Cerebellar cortex (tissue), 1 donor: Measurements from ENCODE around the gene HSBP1L1.

Source experiments
- DNase-seq: peaks from one replicate; pipeline ENCODE4 v3.0.0-alpha.2; 2015; ENCODE audit warnings: low spot score

Gene HSBP1L1

DNA sequence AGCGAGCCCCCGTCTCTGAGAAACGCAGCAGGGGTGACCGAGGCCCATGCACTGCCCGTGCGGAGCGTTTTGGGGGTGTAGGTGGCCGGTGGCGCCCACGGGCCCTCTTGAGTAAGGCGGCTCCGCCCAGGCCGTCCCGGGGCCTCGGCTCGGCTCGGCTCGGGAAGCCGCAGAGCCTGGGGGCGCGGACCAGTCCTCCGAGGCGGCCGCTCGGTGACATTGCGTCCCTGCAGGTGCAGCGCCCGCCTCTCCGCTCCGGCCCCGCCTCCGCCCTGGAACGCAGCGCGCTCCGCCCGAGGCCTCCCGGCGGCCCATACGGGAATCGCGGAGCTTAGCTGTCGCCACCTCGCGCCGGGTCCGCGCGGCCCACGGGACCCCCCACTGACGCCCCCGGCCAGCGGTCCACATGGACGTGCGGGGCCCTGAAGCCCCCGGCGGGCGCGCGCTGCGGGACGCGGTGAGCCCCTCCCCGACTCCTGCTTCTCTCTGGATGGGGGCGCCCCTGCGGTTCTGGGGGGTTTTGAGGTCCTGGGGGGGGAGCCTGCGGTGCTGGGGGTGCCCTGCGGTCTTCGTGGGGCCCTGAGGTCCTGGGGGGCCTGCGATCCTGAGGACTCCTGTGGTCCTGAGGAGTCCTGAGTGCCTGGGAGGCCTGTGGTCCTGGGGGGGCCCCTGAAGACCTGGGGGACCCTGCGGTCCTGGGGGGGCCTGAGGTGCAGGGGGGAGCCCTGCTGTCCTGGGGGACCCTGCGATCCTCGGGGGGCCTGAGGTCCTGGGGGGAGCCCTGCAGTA lies at the start of gene HSBP1L1:
TSS of gene HSBP1L1 (plus strand) at position 314 of the 789 bp plus-strand sequence. CDS start at position 407, 93 bp downstream.
- DNase-seq: peak; percentile 55

DNA sequence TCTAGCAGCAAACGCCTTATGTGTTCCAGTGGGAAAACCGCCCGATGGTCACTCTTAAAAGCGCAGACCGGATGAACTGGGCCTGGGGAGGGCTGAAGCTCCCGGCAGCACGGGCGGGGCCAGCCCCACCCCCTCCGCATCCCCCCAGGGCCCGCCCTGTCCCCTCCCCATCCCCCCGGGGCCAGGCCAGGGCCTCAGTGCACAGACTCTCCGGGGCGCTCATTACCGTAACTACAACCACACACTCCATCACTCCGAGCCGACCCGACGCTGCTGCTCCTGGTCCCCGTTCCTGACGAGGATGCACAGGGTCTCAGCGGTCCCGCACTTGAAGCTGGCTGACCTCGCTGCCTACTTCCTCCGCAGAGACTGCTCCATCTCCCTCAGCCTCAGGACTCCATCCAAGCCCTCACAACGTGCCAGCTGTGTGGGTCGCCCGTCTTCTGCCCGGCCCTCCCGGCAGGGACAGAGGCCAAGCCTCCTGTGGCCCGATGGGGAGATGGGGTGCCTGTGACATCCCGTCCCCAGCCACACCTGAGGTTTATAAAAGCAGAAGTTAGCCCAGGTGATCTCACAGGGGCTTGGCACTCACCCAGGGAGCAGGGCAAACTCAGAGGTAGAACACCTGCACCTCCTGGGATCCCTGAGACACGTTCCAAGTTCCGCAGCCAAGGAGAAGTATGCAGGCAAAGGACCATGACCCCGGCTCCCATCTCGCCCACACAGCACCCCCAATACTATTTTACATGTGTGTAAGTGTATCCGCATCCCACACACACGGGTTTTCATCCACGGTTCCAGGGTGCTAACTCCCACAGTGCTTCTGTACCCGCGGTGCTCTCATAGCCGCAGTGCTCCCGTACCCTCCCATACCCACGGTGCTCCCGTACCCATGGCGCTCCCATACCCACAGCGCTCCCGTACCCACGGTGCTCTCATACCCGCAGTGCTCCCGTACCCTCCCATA lies 49.0 kb upstream of the HSBP1L1 start:
- no peak for DNase-seq

DNA sequence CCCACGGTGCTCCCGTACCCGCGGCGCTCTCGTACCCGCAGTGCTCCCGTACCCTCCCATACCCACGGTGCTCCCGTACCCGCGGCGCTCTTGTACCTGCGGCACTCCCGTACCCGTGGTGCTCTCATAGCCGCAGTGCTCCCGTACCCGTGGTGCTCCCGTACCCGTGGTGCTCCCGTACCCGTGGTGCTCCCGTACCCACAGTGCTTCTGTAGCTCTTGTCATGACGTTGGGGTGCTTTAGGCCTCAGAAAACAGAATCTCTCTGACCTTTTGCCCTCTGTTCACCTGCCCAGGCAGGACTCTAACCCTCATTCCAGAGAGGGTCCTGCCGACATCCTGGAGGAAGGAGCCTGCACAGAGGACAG lies 48.3 kb upstream of the HSBP1L1 start:
- DNase-seq: no peak

DNA sequence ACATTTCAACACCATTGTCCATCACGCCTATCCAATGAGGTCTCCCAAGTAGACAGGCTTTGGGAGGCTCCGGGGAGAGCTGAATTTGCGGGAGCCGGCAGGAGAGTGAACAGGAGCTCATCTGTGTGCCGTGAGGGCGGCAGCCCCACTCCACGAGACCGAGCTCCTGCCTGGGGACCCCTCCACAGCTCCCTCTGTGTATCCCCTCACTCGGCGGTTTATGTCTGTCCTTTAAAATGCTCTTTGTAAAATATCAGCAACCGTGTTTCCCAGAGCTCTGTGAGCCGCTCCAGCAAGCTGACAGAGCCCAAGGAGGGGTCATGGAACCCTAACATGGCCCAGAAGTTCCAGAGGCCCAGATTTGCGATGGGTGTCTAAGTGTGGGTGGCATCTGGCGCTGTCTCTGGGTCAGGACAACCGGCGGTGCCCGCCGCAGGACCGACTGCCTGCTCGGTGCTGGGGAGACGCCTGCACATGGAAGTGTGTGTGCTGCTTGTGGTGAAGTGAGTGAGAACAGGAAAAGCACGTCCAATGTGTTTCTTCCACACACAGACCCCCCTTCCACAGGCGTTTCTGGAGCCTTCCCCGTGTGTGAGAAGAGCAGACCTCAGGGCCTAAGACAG lies 47.8 kb upstream of the HSBP1L1 start:
- no peak for DNase-seq

DNA sequence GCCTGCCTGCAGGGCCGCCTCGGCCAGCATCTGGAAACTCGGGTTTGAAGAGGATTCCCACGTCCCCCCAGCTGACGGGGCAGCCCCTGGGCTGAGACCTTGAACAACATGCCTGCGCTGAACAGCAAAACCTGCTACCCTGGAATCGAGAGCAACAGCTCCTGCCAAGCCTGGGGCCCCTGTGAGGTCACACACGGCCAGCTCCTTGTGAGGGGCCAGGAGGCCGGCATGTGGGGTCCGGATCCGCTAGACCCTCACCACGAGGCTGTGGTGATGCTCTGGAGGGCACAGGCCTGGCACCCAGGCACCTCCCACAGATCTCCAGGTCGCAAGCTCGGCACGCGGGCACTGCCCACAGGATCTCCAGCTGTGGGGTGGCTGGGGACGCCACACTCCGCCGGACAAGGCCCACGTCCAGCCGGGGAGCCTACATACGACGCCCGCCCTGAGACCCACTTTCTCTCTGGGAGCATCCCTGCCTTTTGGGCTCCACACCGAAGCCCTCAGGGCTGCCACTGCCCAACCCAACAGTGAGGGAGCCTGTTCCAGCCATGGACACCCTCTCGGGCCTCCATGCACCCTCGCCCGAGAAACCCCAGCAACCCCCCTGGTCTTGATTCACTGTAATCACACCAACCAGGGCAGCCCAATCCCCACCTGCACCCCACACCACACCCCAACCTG lies 47.1 kb upstream of the HSBP1L1 start:
- DNase-seq: no peak

DNA sequence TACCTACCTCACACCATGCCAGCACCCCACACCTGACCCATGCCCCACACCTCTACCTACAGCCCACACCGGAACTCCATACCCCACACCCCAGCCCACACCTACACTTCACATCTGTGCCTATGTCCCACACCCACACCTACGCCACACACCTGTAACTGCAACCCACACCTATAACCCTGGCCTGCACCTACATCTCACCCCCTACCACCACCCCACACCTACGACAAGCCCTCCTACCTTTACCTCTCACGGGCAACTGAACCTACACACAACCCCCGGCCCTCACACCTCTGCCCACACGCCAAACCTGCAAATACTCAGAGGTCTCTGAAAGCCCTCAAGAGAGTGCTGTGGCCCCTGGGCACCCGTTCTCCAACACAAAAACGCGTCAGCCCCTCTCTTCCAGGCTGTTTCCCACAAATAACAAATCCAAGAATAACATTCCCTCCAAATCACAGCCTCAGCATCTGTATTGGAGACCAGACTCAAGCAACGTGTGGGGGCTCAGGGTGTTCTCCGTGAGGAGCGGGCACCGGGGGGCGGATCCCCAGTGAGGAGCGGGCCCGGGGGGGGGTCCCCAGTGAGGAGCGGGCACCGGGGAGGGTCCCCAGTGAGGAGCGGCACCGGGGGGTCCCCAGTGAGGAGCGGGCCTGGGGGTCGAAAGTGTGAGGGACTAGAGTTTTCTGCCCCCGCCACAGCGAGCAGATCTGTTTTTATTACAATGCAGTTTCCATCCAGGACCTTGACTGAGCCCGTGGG lies 46.4 kb upstream of the HSBP1L1 start:
- no peak for DNase-seq

DNA sequence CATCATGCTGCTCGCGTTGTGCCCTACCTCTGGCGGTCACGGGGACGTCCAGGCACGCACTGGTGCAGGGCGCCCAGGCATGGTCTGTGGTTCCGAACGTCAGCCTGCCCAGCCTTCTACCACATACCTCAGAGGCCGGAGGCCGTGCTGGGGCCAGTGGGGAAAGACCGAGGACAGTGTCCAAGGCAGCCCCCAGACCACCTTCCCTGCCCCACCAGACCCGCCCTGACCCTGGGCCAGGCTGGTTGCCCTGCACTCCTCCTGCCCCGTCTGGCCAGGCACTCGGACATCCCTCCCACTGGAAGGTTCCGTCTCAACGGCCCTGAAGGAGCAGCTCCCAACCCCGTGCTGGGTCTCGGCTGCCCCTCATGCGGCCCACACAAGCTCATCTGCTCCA lies 45.8 kb upstream of the HSBP1L1 start:
- DNase-seq: no peak

DNA sequence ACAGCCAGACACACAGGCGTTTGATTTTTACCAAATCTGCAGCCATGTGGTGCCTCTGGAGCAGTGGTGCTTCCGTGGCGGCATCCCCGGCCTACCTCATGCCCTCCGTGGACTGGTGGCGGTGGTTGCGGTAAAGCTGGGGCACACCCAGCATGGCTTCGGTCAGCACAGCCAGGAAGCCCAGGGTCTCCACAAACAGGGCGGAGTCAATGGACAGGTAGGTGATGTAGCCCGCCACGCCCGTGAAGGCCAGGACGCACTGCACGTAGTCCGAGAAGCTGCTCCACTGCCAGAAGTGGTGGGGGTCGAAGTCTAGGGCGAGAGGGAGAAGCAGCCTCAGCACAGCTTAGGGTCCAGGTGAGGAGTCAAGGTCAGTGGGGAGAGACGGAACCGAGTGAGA lies 45.4 kb upstream of the HSBP1L1 start:
- no peak for DNase-seq

DNA sequence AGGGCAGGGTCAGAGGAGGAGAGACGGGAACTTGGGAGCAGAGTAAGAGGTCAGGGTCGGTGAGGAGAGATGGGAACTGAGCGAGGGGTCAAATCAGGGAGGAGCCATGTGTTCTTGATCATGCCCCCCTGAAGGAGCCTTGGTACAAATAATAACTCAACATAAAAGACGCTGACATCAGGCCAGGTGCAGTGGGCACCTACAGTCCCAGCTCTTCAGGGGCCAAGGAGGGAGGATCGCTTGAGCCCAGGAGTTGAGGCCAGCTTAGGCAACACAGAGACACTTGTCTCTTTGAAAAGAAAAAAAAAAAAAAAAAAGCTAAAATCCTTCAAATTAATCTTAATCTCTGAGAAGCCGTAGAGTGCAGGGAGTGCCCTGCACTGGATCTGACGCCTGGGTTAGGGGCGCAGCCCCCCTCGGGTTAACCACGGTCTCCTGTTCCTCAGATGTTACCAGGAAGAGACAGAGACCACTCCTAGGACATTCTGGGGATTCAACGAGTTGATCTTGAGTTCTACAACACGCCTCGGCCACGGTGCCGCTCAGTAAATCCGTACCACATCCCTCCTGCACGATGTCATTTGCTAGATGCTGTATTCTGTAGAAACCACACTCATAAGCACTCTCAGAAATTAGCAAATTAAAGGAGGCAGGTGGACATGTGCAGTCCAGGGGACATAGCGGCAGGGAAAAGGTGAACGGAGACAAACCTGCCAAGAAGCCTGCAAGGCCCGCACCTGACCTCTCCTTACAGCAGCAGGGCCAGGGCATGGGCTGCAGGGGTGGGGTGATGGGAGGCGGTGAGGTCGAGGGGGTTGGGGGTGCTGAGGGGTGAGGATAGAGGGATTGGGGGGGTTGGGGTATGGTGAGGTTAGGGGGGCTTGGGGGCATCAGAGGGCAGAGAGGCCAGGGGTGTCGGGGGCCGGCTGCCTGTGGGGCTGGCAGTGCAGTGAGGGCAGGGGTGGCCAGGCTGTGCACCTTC lies 42.2 kb upstream of the HSBP1L1 start:
- no peak for DNase-seq

DNA sequence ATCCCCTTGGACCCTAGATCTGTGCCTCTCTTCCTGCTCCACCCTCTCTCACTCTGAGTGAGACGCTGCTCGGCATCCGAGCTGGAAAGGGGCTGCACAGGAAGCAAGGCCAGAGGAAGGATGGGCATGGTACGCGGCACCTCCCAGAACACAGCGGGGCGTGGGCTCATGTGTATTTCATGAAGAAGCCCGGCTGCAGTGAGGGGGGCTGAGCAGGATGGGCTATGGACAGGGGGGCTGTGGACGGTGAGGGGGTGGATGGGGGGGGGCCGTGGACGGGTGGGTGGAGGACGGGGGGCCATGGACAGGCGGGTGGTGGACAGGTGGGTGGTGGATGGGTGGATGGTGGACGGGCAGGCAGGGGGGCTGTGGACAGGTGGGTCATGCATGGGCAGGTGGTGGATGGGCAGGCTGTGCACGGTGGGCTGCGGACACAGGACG lies 41.5 kb upstream of the HSBP1L1 start:
- DNase-seq: no peak

DNA sequence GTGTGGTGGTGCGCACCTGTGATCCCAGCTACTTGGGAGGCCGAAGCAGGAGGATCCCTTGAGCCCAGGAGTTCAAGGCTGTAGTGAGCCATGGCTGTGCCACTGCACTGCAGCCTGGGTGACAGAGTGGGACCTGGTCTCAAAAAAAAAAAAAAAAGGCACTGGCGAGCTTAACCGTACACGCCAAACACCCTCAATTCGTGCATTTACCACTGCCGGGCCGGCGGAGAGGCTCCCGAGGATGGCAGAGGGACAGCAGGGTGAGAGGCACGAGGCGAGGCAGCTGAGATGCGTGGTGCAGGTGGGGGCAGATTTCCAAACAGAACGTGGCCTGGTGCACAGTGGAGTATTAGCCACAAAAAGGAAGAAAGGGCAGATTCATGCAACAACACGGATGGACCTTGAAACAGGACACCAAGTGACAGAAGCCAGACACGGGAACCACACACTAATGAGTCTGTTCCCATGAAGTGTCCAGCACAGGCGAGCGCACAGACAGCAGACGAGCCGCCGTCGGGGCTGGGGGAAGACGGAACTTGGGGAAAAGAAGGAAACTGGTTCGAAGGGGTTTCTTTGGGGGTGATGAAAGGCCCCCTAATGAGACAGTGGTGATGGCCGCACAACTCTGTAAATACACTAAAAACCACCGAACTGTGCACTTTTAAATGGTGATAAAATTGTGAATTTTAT lies 40.4 kb upstream of the HSBP1L1 start:
- DNase-seq: no peak

DNA sequence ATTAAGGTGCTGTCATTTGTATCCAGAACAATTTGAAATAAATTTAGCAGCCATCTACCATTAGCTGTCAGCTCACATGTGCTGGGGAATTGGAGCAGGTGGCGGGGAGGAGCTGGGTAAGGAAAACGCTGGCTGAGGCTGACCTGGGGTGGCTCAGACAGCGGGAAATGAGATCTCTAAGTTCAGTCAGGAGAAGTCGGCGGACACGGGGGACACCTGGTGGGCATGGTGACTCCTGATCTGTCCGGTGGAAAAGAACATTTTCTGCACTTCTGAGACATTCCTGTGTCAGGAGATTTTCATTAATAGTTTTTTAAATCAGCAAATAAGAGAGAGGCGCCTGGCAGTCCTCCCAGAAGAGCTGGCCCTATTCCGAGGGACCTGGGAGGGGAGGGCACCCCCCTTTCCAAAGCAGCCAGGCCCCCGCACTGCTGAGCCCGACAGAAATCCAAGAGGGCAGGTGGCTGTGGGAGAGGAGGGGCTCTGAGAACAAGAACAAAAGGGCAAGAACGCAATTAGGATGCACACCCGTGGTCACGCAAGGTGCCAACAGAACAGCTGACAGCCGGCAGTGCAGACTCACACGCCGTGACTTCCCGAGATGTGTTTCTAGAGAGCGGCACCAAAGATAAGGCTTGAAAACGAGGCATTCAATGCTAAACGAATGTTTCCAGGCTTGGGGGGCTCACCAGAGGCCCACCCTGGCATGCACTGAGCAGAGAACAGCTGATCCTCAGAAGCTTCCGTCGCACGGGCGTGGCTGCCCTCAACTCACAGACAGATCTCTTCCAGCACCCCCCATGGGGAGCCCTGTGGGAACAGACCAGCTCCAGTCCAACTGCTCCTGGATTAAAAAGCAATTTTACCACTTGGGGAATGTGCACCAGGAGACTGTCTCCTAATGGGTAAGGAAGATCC lies 39.4 kb upstream of the HSBP1L1 start:
- DNase-seq: peak; percentile 91

DNA sequence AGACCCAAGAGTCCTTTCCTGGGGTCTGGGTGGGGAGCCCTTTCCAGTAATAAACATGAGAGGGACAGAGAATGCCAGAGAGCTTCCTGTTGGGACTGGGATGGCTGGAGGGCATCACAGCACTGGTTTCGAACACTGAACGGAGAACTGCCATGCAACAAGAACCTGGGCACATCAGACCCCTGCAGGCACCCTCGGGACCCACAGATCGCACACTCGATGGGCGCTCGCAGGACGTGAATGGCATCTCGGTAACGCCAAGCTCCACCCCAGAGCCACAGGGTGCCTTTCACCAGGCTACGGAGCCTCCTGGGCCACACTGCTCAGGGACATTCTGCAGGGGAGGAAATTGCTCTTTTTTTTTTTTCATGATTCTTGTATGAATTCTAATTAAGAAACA lies 38.1 kb upstream of the HSBP1L1 start:
- no peak for DNase-seq

DNA sequence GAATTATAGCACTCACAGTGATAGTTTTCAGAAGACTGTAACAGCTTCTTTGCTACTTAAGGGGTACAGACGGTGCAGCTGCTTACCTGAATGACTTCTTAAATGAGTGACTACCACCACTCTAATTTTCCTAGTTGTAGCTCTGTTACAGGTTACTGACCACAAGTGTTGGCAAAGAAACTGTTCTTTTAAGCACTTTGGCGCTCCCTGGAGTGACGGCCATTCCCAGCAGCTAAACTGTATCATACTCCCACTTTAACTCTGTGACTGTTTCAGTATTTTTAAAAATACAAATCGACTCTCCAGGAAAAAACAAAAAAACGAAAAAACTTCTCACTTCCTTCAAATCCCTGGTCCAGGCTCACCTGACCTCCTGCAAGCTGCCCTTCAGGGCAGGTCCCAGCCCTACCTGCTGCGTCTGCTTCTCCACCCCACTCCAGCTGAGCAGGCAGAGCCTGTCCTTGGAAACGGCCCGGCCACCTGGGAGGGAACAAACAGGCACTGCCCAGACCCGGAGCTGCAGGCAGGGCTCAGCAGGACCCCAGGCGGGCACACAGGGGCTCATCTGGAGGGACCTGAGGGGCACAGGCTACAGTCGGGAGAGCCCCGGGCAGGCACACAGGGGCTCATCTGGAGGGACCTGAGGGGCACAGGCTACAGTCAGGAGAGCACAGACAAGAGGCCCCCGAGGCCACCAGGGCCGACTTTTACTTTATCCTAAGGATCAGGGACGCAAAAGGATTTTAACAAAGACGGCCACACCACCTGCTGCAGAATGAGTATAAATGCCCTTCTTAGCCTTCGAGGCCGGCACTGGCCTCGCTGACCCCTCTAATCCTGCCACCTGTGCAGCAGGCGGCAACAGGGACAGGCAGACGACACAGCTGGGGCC lies 37.5 kb upstream of the HSBP1L1 start:
- no peak for DNase-seq

DNA sequence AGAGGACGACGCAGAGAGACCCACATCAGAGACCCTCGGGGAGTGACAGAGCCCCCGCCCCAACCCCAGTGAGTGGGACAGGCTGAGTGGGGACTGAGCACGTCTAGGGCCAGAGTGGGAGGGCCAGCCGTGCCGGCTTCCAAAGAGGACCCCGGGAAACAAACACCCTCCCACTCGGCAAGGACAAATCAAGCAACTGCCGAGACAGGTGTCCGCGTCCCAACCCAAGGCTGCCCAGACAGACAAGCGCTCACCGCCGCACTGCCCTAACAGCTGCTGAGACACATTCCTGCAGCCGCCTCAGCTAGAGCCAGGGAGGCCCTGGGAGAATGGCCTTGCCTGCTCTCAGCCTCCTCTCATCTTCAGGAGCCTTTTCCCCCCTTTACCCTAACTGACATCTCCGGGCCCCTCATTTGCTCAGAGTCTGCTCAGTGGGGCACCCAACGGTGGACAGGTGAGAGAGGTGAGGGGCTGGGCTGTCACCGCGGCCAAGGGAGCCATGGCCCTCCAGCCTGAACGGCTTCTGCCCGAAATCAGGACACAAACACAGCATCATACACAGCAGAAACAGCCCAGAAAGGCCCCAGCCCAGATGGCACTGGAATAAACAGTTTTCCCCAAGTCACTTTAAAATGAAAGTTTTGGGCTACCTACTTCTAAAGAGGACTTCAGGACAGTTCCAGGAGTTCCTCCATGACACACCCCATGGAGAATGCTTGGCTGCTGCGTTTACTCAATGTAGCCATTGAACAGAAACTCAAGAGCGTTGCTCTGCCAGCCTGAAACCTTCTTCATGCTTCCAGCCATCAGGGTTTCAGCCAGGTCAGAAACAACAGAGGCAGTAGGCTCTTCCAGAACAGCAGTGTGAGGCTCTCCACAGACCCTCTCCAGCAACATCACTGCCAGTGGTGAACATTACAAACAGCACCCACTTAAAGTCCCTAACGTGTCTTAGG lies 36.6 kb upstream of the HSBP1L1 start:
- no peak for DNase-seq

DNA sequence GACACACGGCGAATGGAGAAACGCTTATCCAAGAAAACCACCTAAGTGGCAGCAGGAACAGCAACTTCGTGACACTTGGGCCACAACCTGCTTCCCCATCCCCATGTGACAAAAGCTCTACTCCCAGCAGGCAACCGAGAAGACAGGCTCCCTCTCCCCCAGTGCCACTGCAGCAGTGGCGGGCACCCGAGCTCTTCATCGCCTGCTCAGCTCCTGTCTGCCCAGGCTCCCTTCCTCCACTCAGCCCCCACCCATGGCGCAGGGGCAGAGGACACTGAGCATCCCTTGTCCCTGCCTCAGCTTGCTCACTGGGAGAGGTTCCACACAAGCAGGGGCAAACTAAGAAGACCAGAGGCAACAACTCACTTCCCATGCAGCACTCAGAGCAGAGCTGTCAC lies 35.9 kb upstream of the HSBP1L1 start:
- no peak for DNase-seq
